HepG2 (cell line): ENCODE data around the gene ACADSB. TPM values are rescaled to one million over a fixed set of nuclear protein-coding genes. Genes with fewer than 3 reads are reported as not detected.

Experiments used
- ARID2 ChIP-seq: sonication (generic); formaldehyde crosslinking; IDR thresholded peaks from 2 replicates; pipeline ENCODE4 v1.8.1; 2022; ENCODE audit warnings: mild to moderate bottlenecking, missing genetic modification reagents, borderline replicate concordance
- CBX5 ChIP-seq: sonication (generic); formaldehyde crosslinking; IDR thresholded peaks from 2 replicates; pipeline ENCODE4 v1.4.0; 2020; ENCODE audit warnings: missing genetic modification reagents, borderline replicate concordance
- MIXL1 ChIP-seq: IDR thresholded peaks from 2 replicates; pipeline ENCODE4 v1.6.1; 2016
- MXI1 ChIP-seq: IDR thresholded peaks from 3 replicates; pipeline ENCODE4 v1.6.1; 2012; ENCODE audit warnings: low read depth, low read length, inconsistent platforms, borderline replicate concordance
- NFIC ChIP-seq: IDR thresholded peaks from 2 replicates; pipeline ENCODE4 v1.6.1; 2012; ENCODE audit warnings: mild to moderate bottlenecking, low read length, inconsistent platforms
- PRMT3 ChIP-seq: sonication (generic); formaldehyde crosslinking; IDR thresholded peaks from 2 replicates; pipeline ENCODE4 v1.8.1; 2022; ENCODE audit warnings: low read depth, mild to moderate bottlenecking, moderate library complexity, missing genetic modification reagents, borderline replicate concordance
- TCF12 ChIP-seq, 2 experiments: fragments of 450-650 bp in 1 of 2; sonication (generic) in 1 of 2; formaldehyde crosslinking in 1 of 2; IDR thresholded peaks; 2 replicates each; pipeline versions ENCODE4 v1.6.1 to v1.8.0; 2017 to 2022; ENCODE audit warnings: antibody characterized with exemption in 1 of 2, mild to moderate bottlenecking in 1 of 2, missing genetic modification reagents in 1 of 2, moderate library complexity in 1 of 2
- ZMYM3 ChIP-seq: sonication (generic); formaldehyde crosslinking; IDR thresholded peaks from 2 replicates; pipeline ENCODE4 v1.5.1; 2020; ENCODE audit warnings: mild to moderate bottlenecking, missing genetic modification reagents
- ZNF678 ChIP-seq: sonication (generic); formaldehyde crosslinking; IDR thresholded peaks from 2 replicates; pipeline ENCODE4 v1.4.0; 2020; ENCODE audit warnings: mild to moderate bottlenecking, missing genetic modification reagents
- polyA plus RNA-seq, 8 experiments: library from polyadenylated mRNA; depleted of rRNA in 3 of 8; stranded (reverse) in 7 of 8; unstranded in 1 of 8; fragments of >200 nt; fragmentation: Illumina TruSeq in 4 of 8; extraction: Trizol in 4 of 8; gene quantifications; 2 replicates each; pipeline versions ENCODE4 v1.2.1 to v1.2.3, GENCODE V29; 2011 to 2016; ENCODE audit warnings: low read depth in 4 of 8, missing spikeins in 1 of 8, mixed read lengths in 1 of 8; ENCODE audit not compliant: insufficient read depth in 1 of 8
- total RNA-seq, 5 experiments: library from RNA; depleted of rRNA; stranded (reverse); fragments of >200 nt; fragmentation: Illumina TruSeq; extraction: Trizol; gene quantifications; 2 replicates each; pipeline ENCODE4 v1.2.3, GENCODE V29; 2016; ENCODE audit warnings: low read depth in 1 of 5
- TF ChIP-seq, protein P1 (sequence below): sonication (generic); formaldehyde crosslinking; IDR thresholded peaks from 2 replicates; pipeline ENCODE4 v1.5.1; 2020; ENCODE audit warnings: mild to moderate bottlenecking, missing genetic modification reagents, borderline replicate concordance
- TF ChIP-seq, protein P2 (sequence below): sonication (generic); formaldehyde crosslinking; conservative IDR thresholded peaks from 2 replicates; pipeline ENCODE4 v1.8.0; 2022; ENCODE audit warnings: mild to moderate bottlenecking, moderate library complexity, missing genetic modification reagents
- TF ChIP-seq, protein P3 (sequence below), 2 experiments: sonication (generic) in 1 of 2; formaldehyde crosslinking in 1 of 2; IDR thresholded peaks; 2 replicates each; pipeline versions ENCODE4 v1.4.0 to v1.6.1; 2016 to 2020; ENCODE audit warnings: borderline replicate concordance in 1 of 2, low read depth in 1 of 2, mild to moderate bottlenecking in 1 of 2, missing genetic modification reagents in 1 of 2

The ACADSB gene
- total and polyA plus RNA-seq, 2 of the 13 experiments (the other 11 are each of a cell fraction or from before 2014, with no cell fraction given): 80.0 to 87.6 TPM

DNA sequence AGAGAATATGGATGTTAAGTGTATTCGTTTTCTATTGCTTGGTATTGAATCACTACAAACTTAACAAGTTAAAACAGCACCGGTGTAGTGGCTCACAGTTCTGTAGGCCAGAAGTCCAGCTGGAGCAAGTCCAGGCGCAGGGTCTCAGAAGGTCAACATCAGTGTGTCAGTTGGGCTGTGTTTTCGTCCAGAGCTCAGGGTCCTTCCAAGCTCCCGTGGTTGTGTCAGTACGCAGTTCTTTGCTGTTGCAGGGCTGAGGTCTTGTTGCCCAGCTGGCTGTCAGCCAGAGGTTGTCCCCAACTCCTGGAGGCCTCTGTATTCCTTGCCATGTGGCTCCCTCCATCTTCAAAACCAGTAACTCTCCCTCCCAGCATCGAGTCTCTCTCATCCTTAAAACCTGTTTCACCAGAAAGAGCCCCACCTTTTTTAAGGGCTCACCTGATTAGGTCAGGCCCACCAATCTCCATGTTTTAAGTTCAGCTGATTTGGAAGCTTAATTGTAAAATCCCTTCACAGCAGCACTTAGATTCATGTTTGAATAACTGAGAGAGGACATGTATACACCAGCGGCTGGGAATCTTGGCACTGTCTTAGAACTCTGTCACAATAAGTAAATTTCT lies 26.8 kb downstream of the ACADSB start (continued):
- TF ChIP-seq, protein P1, sequence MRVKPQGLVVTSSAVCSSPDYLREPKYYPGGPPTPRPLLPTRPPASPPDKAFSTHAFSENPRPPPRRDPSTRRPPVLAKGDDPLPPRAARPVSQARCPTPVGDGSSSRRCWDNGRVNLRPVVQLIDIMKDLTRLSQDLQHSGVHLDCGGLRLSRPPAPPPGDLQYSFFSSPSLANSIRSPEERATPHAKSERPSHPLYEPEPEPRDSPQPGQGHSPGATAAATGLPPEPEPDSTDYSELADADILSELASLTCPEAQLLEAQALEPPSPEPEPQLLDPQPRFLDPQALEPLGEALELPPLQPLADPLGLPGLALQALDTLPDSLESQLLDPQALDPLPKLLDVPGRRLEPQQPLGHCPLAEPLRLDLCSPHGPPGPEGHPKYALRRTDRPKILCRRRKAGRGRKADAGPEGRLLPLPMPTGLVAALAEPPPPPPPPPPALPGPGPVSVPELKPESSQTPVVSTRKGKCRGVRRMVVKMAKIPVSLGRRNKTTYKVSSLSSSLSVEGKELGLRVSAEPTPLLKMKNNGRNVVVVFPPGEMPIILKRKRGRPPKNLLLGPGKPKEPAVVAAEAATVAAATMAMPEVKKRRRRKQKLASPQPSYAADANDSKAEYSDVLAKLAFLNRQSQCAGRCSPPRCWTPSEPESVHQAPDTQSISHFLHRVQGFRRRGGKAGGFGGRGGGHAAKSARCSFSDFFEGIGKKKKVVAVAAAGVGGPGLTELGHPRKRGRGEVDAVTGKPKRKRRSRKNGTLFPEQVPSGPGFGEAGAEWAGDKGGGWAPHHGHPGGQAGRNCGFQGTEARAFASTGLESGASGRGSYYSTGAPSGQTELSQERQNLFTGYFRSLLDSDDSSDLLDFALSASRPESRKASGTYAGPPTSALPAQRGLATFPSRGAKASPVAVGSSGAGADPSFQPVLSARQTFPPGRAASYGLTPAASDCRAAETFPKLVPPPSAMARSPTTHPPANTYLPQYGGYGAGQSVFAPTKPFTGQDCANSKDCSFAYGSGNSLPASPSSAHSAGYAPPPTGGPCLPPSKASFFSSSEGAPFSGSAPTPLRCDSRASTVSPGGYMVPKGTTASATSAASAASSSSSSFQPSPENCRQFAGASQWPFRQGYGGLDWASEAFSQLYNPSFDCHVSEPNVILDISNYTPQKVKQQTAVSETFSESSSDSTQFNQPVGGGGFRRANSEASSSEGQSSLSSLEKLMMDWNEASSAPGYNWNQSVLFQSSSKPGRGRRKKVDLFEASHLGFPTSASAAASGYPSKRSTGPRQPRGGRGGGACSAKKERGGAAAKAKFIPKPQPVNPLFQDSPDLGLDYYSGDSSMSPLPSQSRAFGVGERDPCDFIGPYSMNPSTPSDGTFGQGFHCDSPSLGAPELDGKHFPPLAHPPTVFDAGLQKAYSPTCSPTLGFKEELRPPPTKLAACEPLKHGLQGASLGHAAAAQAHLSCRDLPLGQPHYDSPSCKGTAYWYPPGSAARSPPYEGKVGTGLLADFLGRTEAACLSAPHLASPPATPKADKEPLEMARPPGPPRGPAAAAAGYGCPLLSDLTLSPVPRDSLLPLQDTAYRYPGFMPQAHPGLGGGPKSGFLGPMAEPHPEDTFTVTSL (CRISPR knock-in tag): peak; percentile 57; the same call in 1 of the 2 replicates
- TF ChIP-seq, protein P2, sequence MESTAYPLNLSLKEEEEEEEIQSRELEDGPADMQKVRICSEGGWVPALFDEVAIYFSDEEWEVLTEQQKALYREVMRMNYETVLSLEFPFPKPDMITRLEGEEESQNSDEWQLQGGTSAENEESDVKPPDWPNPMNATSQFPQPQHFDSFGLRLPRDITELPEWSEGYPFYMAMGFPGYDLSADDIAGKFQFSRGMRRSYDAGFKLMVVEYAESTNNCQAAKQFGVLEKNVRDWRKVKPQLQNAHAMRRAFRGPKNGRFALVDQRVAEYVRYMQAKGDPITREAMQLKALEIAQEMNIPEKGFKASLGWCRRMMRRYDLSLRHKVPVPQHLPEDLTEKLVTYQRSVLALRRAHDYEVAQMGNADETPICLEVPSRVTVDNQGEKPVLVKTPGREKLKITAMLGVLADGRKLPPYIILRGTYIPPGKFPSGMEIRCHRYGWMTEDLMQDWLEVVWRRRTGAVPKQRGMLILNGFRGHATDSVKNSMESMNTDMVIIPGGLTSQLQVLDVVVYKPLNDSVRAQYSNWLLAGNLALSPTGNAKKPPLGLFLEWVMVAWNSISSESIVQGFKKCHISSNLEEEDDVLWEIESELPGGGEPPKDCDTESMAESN (CRISPR knock-in tag): no peak
- TF ChIP-seq NFIC (no peak), PRMT3 (CRISPR knock-in tag) (no peak), ARID2 (CRISPR knock-in tag) (no peak), TCF12 (IDR thresholded peaks at IDR 0.05) (no peak), TCF12 (CRISPR knock-in tag; IDR thresholded peaks at IDR 0.05) (no peak), MXI1 (peak; percentile 40; the same call in 1 of the 3 replicates), ZNF678 (CRISPR knock-in tag) (no peak), CBX5 (CRISPR knock-in tag) (0 out of 2 replicates have a peak, but pooled peaks have one; percentile 42), ZMYM3 (CRISPR knock-in tag) (peak; percentile 90), MIXL1 (CRISPR knock-in tag) (no peak)
- TF ChIP-seq, protein P3, sequence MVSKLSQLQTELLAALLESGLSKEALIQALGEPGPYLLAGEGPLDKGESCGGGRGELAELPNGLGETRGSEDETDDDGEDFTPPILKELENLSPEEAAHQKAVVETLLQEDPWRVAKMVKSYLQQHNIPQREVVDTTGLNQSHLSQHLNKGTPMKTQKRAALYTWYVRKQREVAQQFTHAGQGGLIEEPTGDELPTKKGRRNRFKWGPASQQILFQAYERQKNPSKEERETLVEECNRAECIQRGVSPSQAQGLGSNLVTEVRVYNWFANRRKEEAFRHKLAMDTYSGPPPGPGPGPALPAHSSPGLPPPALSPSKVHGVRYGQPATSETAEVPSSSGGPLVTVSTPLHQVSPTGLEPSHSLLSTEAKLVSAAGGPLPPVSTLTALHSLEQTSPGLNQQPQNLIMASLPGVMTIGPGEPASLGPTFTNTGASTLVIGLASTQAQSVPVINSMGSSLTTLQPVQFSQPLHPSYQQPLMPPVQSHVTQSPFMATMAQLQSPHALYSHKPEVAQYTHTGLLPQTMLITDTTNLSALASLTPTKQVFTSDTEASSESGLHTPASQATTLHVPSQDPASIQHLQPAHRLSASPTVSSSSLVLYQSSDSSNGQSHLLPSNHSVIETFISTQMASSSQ (IDR thresholded peaks at IDR 0.05; ENCODE audit: low read depth): no peak
- TF ChIP-seq, protein P3 (CRISPR knock-in tag; IDR thresholded peaks at IDR 0.05; ENCODE audit: borderline replicate concordance): no peak
